Prostate gland (tissue), 2 donors: ENCODE measurements around the gene CDC42BPA. TPM values are rescaled to one million over a fixed set of nuclear protein-coding genes. Genes with fewer than 3 reads are reported as not detected.

Experiments
- DNase-seq: peaks from one replicate; pipeline ENCODE4 v3.0.0-alpha.2; 2019; ENCODE audit warnings: low spot score
- H3K27ac ChIP-seq, 2 donors: fragments of 200-600 bp; sonication (generic); 2 replicates each; pipeline ENCODE4 v1.5.1; 2017 to 2019
- H3K27me3 ChIP-seq: fragments of 200-600 bp; sonication (generic); replicated peaks from 2 replicates; pipeline ENCODE4 v1.5.1; 2019; ENCODE audit not compliant: insufficient read depth
- H3K36me3 ChIP-seq, 2 donors: fragments of 200-600 bp; sonication (generic); 1 replicate in 1 of 2; 2 replicates in 1 of 2; pipeline versions ENCODE4 v1.5.1 to v1.8.1; 2017 to 2019
- H3K4me1 ChIP-seq: fragments of 200-600 bp; sonication (generic); replicated peaks from 2 replicates; pipeline ENCODE4 v1.5.1; 2019
- H3K4me3 ChIP-seq, 2 donors: fragments of 200-600 bp; sonication (generic); 2 replicates each; pipeline ENCODE4 v1.5.1; 2017 to 2019
- H3K9me3 ChIP-seq: fragments of 200-600 bp; sonication (generic); 2 replicates; pipeline ENCODE4 v1.5.1; 2017
- POLR2A ChIP-seq: fragments of 450-650 bp; IDR thresholded peaks from one replicate; pipeline ENCODE4 v1.6.1; 2016; ENCODE audit warnings: antibody characterized with exemption, mild to moderate bottlenecking
- POLR2AphosphoS5 ChIP-seq: sonication (generic); formaldehyde crosslinking; IDR thresholded peaks from one replicate; pipeline ENCODE4 v1.6.1; 2017; ENCODE audit warnings: antibody characterized with exemption
- WGBS: methylation state at CpG from one replicate; pipeline ENCODE4 v1.1.5; 2018; 5-methylcytosine and 5-hydroxymethylcytosine counted together
- intact Hi-C: fragments of 100-400 bp; cut with DNase I; formaldehyde crosslinking; loops from one replicate; pipeline ENCODE4 v1.14.2; 2022
- total RNA-seq, 2 donors: library from RNA; depleted of rRNA; stranded (reverse); fragments of >200 nt; gene quantifications; one replicate each; pipeline ENCODE4 v1.1.0, GENCODE V29; 2016
- TF ChIP-seq, protein P1 (sequence below), 4 experiments: fragments of 200-600 bp in 2 of 4; fragments of 450-650 bp in 2 of 4; sonication (generic) in 2 of 4; IDR thresholded peaks; 1 replicate in 3 of 4; 2 replicates in 1 of 4; pipeline ENCODE4 v1.5.1; 2016 to 2019; ENCODE audit warnings: antibody characterized with exemption in 4 of 4, mild to moderate bottlenecking in 2 of 4, moderate library complexity in 2 of 4

CDC42BPA gene
- total RNA-seq, 2 donors from 2014 or later, result 31.3 to 76.9 TPM

DNA sequence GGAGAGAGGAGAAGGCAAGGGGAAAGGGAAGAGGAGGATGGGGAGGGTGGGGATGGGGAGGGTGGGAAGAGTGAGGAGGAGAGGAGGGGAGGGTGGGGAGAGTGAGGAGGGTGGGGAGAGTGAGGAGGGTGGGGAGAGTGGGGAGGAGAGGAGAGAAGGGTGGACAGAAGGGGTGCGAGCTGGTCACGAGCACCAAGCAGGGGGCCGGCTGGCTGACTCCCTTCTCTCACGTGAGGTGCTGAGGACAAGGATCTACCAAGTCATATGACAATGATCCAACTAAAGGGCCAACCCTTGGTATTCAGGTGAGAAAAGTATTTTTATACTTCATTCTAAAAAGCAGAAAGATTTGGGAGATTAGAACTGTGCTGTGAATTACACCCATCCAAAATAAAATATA is 326.4 kb downstream of the CDC42BPA start:
- DNase-seq, result no peak
- Histone ChIP-seq H3K27me3 (no peaks in the 10 kb centered on the region), H3K4me3 (no peak overlapping the region), H3K9me3 (no peaks in the 10 kb centered on the region), H3K4me1 (peaks cover 22% of the 10 kb centered on the region), H3K27ac (no peak overlapping the region), H3K36me3 (no peaks in the 10 kb centered on the region)
- 90% methylated on average over 4 of the region's 4 CpGs for WGBS
- intact Hi-C loops, result no loop called here
- TF ChIP-seq, protein P1, sequence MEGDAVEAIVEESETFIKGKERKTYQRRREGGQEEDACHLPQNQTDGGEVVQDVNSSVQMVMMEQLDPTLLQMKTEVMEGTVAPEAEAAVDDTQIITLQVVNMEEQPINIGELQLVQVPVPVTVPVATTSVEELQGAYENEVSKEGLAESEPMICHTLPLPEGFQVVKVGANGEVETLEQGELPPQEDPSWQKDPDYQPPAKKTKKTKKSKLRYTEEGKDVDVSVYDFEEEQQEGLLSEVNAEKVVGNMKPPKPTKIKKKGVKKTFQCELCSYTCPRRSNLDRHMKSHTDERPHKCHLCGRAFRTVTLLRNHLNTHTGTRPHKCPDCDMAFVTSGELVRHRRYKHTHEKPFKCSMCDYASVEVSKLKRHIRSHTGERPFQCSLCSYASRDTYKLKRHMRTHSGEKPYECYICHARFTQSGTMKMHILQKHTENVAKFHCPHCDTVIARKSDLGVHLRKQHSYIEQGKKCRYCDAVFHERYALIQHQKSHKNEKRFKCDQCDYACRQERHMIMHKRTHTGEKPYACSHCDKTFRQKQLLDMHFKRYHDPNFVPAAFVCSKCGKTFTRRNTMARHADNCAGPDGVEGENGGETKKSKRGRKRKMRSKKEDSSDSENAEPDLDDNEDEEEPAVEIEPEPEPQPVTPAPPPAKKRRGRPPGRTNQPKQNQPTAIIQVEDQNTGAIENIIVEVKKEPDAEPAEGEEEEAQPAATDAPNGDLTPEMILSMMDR (IDR thresholded peaks at IDR 0.05), result no peak
- TF ChIP-seq POLR2A (no peak), POLR2AphosphoS5 (no peak)

DNA sequence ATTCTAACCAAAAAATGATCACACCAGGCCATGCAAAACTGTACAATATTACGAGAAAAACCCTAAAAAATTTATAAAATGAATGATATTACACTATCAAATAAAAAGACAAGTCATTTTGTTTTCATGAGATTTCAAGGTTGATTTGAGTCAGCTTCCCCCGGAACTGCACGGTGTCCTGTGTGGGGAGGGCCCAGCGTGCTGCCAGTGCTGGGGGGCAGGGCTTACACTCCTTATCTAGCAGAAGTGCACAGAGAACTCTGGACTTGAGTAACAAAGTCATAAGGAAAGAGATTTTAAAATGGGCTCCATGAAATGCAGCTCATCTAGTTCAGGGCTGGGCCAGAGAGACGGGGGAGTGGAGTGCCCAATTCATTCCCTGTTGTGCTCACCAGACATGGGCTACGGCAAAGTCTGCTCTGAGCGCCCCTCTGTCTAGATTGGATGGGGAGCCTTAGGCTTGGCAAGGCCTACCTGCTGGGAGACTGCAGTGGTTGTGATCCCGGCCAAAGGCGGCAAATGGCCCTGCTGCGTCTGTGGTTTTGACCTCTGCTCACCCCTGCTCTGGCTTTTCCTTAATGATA is 328.1 kb downstream of the CDC42BPA start:
- Histone ChIP-seq H3K4me1 (peaks cover 22% of the 10 kb centered on the region), H3K27ac (peak overlapping the region; percentile 66 to 81), H3K36me3 (no peaks in the 10 kb centered on the region), H3K9me3 (no peaks in the 10 kb centered on the region), H3K4me3 (no peak overlapping the region), H3K27me3 (no peaks in the 10 kb centered on the region)
- 67% methylated on average over 10 of the region's 10 CpGs for WGBS
- no peak for DNase-seq
- intact Hi-C loops, result no loop called here
- TF ChIP-seq POLR2AphosphoS5 (no peak), POLR2A (no peak)
- TF ChIP-seq, protein P1 (IDR thresholded peaks at IDR 0.05), result no peak

DNA sequence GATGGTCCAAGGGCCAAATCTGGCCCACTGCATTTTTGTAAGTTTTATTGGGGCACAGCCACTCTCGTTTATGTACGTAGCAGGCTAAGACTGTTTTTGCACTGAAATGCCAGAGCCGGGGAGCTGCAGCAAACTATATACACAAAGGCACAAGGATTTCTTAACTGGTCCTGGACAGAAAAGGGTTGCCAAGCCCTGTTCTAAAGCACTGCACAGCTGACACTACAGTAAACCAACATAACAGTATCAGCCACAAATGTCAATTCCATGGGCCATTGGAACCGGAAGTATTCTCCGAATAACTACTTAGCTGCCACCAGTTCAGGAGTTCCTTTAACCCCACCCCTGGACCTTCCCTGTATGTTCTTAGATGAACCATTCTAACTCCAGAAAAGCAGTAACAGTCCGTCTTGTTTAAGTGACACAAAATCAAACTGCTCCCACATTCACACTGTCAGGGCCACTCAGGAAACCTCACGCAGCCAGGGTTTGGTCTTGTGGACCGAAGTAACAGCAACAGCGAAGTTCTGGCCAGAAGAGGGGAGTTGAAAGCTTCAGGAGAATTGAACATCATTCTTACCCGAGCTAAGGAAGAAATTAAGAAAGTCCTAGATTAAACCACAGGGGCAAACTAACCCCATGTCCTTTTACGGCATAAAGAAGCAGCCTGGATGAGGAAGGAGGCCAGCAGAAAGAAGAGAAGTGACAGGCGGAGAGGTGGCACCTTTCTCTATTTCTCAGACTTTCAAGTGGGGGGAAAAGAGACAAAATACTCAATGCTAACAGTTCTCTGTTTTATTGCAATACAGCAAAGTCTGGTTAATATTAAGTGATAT is 329.0 kb downstream of the CDC42BPA start:
- DNase-seq, result no peak
- no peaks in the 10 kb centered on the region for H3K9me3 ChIP-seq
- TF ChIP-seq POLR2A, result no peak
- no peak for TF ChIP-seq POLR2AphosphoS5
- TF ChIP-seq, protein P1 (IDR thresholded peaks at IDR 0.05), result no peak
- WGBS, result 44% methylated on average over 12 of the region's 12 CpGs
- peak overlapping the region; percentile 66 to 81 for H3K27ac ChIP-seq
- H3K27me3 ChIP-seq, result no peaks in the 10 kb centered on the region
- H3K36me3 ChIP-seq, result no peaks in the 10 kb centered on the region
- H3K4me3 ChIP-seq, result no peak overlapping the region
- intact Hi-C loops, result loop anchor here (5.0 kb wide), 1 partner anchor 47 kb away; the partner anchor contains the start of gene COQ8A
- peaks cover 22% of the 10 kb centered on the region for H3K4me1 ChIP-seq

DNA sequence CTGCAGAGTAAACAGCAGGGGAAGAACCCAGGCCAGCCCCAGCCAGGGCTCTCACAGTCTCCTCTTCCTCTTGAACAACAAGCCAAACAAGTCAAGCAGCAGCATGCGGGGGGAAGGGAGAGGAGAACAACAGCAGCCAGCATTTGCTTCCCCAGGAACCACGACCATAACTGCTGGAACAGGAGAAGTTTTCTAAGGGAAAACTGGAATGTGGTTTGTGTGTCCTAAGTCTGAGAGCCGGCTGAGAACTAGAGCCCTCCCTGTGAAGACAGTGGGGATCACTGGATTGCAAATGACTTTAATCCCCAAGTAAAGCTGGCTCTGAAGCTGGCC is 330.0 kb downstream of the CDC42BPA start:
- WGBS, result 20% methylated on average over 3 of the region's 3 CpGs
- peaks cover 22% of the 10 kb centered on the region for H3K4me1 ChIP-seq
- DNase-seq, result peak; percentile 89
- H3K27ac ChIP-seq, result peak overlapping the region; percentile 66 to 81
- TF ChIP-seq POLR2AphosphoS5 (peak; percentile 88), POLR2A (no peak)
- TF ChIP-seq, protein P1 (IDR thresholded peaks at IDR 0.05), result no peak
- H3K4me3 ChIP-seq, result no peak overlapping the region
- peaks cover 0 to 2% of the 10 kb centered on the region in 2 donors for H3K36me3 ChIP-seq
- no peaks in the 10 kb centered on the region for H3K27me3 ChIP-seq
- intact Hi-C loops, result loop anchor here (5.0 kb wide), 1 partner anchor 46 kb away; the partner anchor contains the start of gene COQ8A
- H3K9me3 ChIP-seq, result no peaks in the 10 kb centered on the region
